Adrenal gland (tissue), 5 donors: ENCODE results near the gene VWA3B.

ENCODE experiments used
- POLR2A ChIP-seq, 2 donors: fragments of 450-650 bp; IDR thresholded peaks; one replicate each; pipeline ENCODE4 v1.6.1; 2017; ENCODE audit warnings: antibody characterized with exemption in 2 of 2, mild to moderate bottlenecking in 2 of 2, moderate library complexity in 1 of 2
- TF ChIP-seq, protein P1 (sequence below), 6 experiments: fragments of 450-650 bp in 4 of 6; fragments of 200-600 bp in 2 of 6; sonication (generic) in 1 of 6; IDR thresholded peaks; 1 replicate in 5 of 6; 2 replicates in 1 of 6; pipeline versions ENCODE4 v1.5.1 to v1.8.0; 2016 to 2021; ENCODE audit warnings: antibody characterized with exemption in 6 of 6, mild to moderate bottlenecking in 2 of 6, moderate library complexity in 1 of 6
- donor health status: DM: no; HTN: no; CAD: no.

DNA sequence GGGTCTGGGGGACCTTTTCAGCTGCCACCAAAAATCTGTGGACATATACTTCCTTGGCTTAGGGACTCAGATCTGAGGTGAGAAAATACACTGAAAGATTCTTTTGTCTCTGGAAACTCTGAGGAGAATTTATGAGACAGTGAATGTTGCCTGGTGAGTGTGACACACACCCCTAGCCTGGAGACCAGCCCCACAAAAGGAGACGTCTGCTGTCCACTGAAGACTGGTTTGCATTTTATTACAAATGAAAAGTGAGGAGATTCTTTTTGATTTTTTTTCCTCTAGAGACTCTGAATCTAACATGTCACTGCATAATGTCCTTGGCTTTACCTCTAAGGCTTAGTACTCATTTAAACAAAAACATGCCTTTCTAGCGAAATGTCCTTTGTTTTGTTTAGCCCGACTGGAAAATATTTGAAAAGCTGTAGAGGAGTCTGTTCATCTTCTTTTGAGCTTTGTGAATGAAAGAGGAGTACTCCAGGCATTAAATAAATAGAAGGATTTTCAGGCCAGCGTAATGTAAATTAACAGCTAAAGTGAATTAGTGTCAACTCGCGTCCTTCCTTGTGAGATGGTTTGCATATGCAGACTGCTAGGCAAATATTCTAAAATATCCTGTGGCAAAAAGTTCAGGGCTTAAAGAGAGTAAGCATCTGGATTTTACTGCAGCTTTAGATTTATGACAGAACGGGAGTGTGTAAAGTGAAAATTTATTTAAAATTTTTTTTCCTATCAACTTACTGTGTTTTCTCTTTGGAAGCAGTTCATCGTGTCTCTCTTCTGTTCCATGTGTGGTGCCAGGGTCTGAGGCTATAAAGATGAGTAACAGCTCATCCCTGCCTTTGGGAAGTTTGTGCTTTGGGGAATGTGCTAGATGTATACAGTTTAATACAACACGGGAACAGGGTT, 125.4 kb downstream of the VWA3B start:
- TF ChIP-seq, protein P1, sequence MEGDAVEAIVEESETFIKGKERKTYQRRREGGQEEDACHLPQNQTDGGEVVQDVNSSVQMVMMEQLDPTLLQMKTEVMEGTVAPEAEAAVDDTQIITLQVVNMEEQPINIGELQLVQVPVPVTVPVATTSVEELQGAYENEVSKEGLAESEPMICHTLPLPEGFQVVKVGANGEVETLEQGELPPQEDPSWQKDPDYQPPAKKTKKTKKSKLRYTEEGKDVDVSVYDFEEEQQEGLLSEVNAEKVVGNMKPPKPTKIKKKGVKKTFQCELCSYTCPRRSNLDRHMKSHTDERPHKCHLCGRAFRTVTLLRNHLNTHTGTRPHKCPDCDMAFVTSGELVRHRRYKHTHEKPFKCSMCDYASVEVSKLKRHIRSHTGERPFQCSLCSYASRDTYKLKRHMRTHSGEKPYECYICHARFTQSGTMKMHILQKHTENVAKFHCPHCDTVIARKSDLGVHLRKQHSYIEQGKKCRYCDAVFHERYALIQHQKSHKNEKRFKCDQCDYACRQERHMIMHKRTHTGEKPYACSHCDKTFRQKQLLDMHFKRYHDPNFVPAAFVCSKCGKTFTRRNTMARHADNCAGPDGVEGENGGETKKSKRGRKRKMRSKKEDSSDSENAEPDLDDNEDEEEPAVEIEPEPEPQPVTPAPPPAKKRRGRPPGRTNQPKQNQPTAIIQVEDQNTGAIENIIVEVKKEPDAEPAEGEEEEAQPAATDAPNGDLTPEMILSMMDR (IDR thresholded peaks at IDR 0.05) = no peak
- TF ChIP-seq POLR2A (IDR thresholded peaks at IDR 0.05) = no peak
